Endodermal cell (in vitro differentiated cells): ENCODE measurements around the gene TANGO2. TPM values are rescaled to one million over a fixed set of nuclear protein-coding genes. Genes with fewer than 3 reads are reported as not detected.

ENCODE experiments used
- DNase-seq: peaks from one replicate; pipeline ENCODE4 v3.0.0-alpha.2; 2017
- H3K27ac ChIP-seq: 2 replicates; pipeline ENCODE4 v1.5.1; 2013; ENCODE audit warnings: mild to moderate bottlenecking, low read depth, low read length, moderate library complexity
- H3K27me3 ChIP-seq: 2 replicates; pipeline ENCODE4 v1.6.1; 2013; ENCODE audit warnings: mild to moderate bottlenecking, low read length, moderate library complexity; ENCODE audit not compliant: insufficient read depth, control insufficient read depth, poor library complexity, severe bottlenecking
- H3K36me3 ChIP-seq: 2 replicates; pipeline ENCODE4 v1.7.0; 2013; ENCODE audit warnings: mild to moderate bottlenecking, low read length, moderate library complexity; ENCODE audit not compliant: control insufficient read depth, insufficient read depth
- H3K4me1 ChIP-seq: one replicate; pipeline ENCODE4 v1.7.0; 2013; ENCODE audit warnings: low read length; ENCODE audit not compliant: control insufficient read depth, insufficient read depth
- H3K4me3 ChIP-seq: 2 replicates; pipeline ENCODE4 v1.5.1; 2013; ENCODE audit warnings: mild to moderate bottlenecking, low read length, moderate library complexity
- H3K9ac ChIP-seq: 2 replicates; pipeline ENCODE4 v1.6.1; 2013; ENCODE audit warnings: mild to moderate bottlenecking, low read length, moderate library complexity; ENCODE audit not compliant: poor library complexity, severe bottlenecking; ENCODE audit errors: extremely low read depth
- H3K9me3 ChIP-seq: 2 replicates; pipeline ENCODE4 v1.6.1; 2013; ENCODE audit warnings: mild to moderate bottlenecking, low read length, moderate library complexity; ENCODE audit not compliant: control insufficient read depth
- H3K27ac Mint-ChIP-seq: 2 replicates; pipeline ENCODE4 v1.8.0; 2020; ENCODE audit warnings: mixed read lengths
- H3K27me3 Mint-ChIP-seq: 2 replicates; pipeline ENCODE4 v1.8.0; 2021; ENCODE audit warnings: mild to moderate bottlenecking, mixed read lengths; ENCODE audit not compliant: insufficient read depth
- H3K36me3 Mint-ChIP-seq: 2 replicates; pipeline ENCODE4 v1.8.0; 2020; ENCODE audit warnings: low read depth, mixed read lengths
- H3K4me1 Mint-ChIP-seq: 2 replicates; pipeline ENCODE4 v1.8.0; 2020; ENCODE audit warnings: mixed read lengths
- H3K4me3 Mint-ChIP-seq: 2 replicates; pipeline ENCODE4 v1.8.0; 2020; ENCODE audit warnings: mild to moderate bottlenecking, moderate library complexity, mixed read lengths
- H3K9me3 Mint-ChIP-seq: 2 replicates; pipeline ENCODE4 v1.8.0; 2020; ENCODE audit warnings: mild to moderate bottlenecking, mixed read lengths
- CTCF ChIP-seq: fragments of 200-600 bp; sonication (generic); conservative IDR thresholded peaks from 2 replicates; pipeline ENCODE4 v1.5.0; 2021; ENCODE audit warnings: antibody characterized with exemption, mild to moderate bottlenecking
- WGBS, 2 experiments: methylation state at CpG; one replicate each; pipeline versions ENCODE4 v1.1.5 to v1.1.7; 2013; ENCODE audit warnings: missing lambda C conversion rate in 2 of 2, mixed read lengths in 1 of 2; ENCODE audit not compliant: insufficient coverage in 1 of 2, insufficient read length in 1 of 2; 5-methylcytosine and 5-hydroxymethylcytosine counted together
- total RNA-seq, 2 donors: library from RNA; stranded (reverse); fragmentation: NEBNext Ultra II Directional in 1 of 2; extraction: Animal tissue kit (Norgen Biotek cat#: 25700) in 1 of 2; gene quantifications; 2 replicates in 1 of 2; 3 replicates in 1 of 2; pipeline ENCODE4 v1.2.1, GENCODE V29; 2021

TANGO2 gene
- total RNA-seq, 2 donors from 2014 or later, result 19.9 to 21.8 TPM

GRCh38 chr22:20008221-20008995 is 12.5 kb upstream of the TANGO2 start:
- Histone ChIP-seq H3K4me3 (no peak overlapping the region), H3K27me3 (no peaks in the 10 kb centered on the region), H3K4me1 (peaks cover 2% of the 10 kb centered on the region), H3K9ac (no peak overlapping the region), H3K36me3 (no peaks in the 10 kb centered on the region), H3K27ac (no peak overlapping the region), H3K9me3 (peaks cover 19% of the 10 kb centered on the region)
- 87 to 90% methylated on average over 4 to 11 of the region's 11 CpGs for WGBS, 2 experiments
- Mint-ChIP-seq H3K4me1 (peaks cover 4% of the 10 kb centered on the region), H3K27ac (no peak overlapping the region), H3K9me3 (peaks cover 16% of the 10 kb centered on the region), H3K4me3 (no peak overlapping the region), H3K36me3 (peaks cover 4% of the 10 kb centered on the region), H3K27me3 (no peaks in the 10 kb centered on the region)
- DNase-seq, result peak; percentile 34
- no peak for TF ChIP-seq CTCF

DNA sequence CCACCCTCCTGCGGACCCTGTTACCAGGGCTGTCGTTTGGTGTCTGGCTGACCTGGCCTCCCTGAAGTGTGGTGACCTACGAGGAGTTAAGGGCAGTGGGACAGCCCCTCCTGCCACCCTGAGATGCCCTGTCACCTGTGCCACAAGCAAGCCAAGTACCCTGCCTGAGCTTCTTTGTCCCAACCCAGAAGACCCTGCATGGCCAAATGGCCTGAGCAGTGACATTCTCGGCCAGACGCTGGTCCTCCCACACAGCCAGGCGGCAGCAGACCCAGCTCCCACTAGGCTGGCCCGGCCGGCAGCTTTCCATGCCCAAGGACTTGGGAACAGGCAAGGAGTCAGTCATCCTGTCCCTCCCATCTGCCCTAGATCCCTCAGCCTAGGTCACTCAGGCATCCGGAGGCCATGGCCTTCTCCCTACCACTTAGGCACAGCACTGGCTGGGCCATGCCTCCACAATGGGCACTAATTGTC is 11.9 kb upstream of the TANGO2 start:
- Mint-ChIP-seq H3K9me3 (peaks cover 10% of the 10 kb centered on the region), H3K4me3 (no peak overlapping the region), H3K36me3 (no peaks in the 10 kb centered on the region), H3K27ac (no peak overlapping the region), H3K4me1 (peaks cover 4% of the 10 kb centered on the region), H3K27me3 (no peaks in the 10 kb centered on the region)
- no peak for TF ChIP-seq CTCF
- peaks cover 12% of the 10 kb centered on the region for H3K9me3 ChIP-seq
- H3K9ac ChIP-seq, result no peak overlapping the region
- peaks cover 5% of the 10 kb centered on the region for H3K4me1 ChIP-seq
- WGBS, 2 experiments, result 88 to 93% methylated on average over 4 to 9 of the region's 9 CpGs
- peak; percentile 42 for DNase-seq
- H3K36me3 ChIP-seq, result no peaks in the 10 kb centered on the region
- H3K27ac ChIP-seq, result no peak overlapping the region
- H3K27me3 ChIP-seq, result no peaks in the 10 kb centered on the region
- no peak overlapping the region for H3K4me3 ChIP-seq

DNA sequence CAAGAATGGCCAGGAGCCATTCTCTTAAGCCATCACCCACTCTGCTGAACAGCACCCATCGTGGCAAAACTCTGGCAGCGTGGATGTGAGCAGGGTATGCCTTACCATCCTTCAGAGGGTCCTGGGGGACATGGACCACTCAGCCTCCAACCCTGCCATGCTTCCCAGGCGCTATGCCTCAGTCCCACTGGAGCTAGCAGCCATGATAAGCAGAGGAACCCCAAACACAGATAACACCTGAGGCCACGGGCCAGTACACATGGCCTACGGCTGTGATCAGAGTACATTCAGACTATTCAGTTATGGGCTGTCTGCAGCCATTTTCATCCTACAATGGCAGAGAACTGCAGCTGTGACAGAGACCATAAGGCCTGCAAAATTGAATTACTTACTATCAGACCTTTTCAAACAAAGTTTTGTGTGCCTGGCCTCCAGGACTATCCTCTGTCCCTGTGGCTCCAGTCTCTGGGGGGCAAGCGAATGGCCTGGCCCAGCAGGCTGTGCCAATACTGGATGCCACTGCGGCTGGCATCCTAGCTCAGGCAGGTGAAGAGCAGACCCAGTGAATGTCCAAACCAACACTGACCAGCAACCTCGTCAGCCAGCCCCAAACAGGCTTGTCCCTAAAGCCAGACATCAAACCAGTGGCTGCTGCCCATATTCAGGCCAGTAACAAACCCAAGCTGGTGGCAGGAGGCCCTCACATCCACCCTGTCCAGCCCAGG is 11.2 kb upstream of the TANGO2 start:
- H3K4me3 ChIP-seq, result no peak overlapping the region
- Mint-ChIP-seq H3K27me3 (peaks cover 6% of the 10 kb centered on the region), H3K4me1 (peaks cover 4% of the 10 kb centered on the region), H3K9me3 (peaks cover 3% of the 10 kb centered on the region), H3K4me3 (no peak overlapping the region), H3K27ac (no peak overlapping the region), H3K36me3 (no peaks in the 10 kb centered on the region)
- peak; percentile 23 for DNase-seq
- no peaks in the 10 kb centered on the region for H3K36me3 ChIP-seq
- H3K9me3 ChIP-seq, result peaks cover 6% of the 10 kb centered on the region
- H3K27me3 ChIP-seq, result peaks cover 4% of the 10 kb centered on the region
- no peak for TF ChIP-seq CTCF
- H3K4me1 ChIP-seq, result peaks cover 5% of the 10 kb centered on the region
- H3K9ac ChIP-seq, result no peak overlapping the region
- H3K27ac ChIP-seq, result no peak overlapping the region
- WGBS, 2 experiments, result 93% methylated on average over 7 to 8 of the region's 8 CpGs
